Smooth muscle cell (in vitro differentiated cells): Measurements from ENCODE around the gene FBXO34. TPM values are rescaled to one million over a fixed set of nuclear protein-coding genes. Genes with fewer than 3 reads are reported as not detected.

Source experiments
- DNase-seq: peaks from one replicate; lab custom pipeline; 2025; ENCODE audit not compliant: unreplicated experiment; lab: John Stamatoyannopoulos, UW
- H2AFZ ChIP-seq: fragments of 200-600 bp; sonication (generic); 2 replicates; pipeline ENCODE4 v1.6.0; 2016; ENCODE audit warnings: antibody characterized with exemption, low read depth, mild to moderate bottlenecking
- H3F3A ChIP-seq: fragments of 200-600 bp; sonication (generic); 2 replicates; pipeline ENCODE4 v1.6.0; 2017; ENCODE audit warnings: antibody characterized with exemption, low read depth
- H3K27ac ChIP-seq: fragments of 200-600 bp; sonication (generic); 2 replicates; pipeline ENCODE4 v1.5.1; 2016; ENCODE audit warnings: low read depth, mild to moderate bottlenecking
- H3K27me3 ChIP-seq: fragments of 200-600 bp; sonication (generic); 2 replicates; pipeline ENCODE4 v1.6.1; 2016; ENCODE audit warnings: low read depth, mild to moderate bottlenecking
- H3K36me3 ChIP-seq: fragments of 200-600 bp; sonication (generic); 2 replicates; pipeline ENCODE4 v1.5.1; 2016; ENCODE audit warnings: low read depth
- H3K4me1 ChIP-seq: fragments of 200-600 bp; sonication (generic); 2 replicates; pipeline ENCODE4 v1.5.1; 2016; ENCODE audit warnings: low read depth
- H3K4me2 ChIP-seq: fragments of 200-600 bp; sonication (generic); 2 replicates; pipeline ENCODE4 v1.6.0; 2016; ENCODE audit warnings: mild to moderate bottlenecking
- H3K4me3 ChIP-seq: fragments of 200-600 bp; sonication (generic); 2 replicates; pipeline ENCODE4 v1.5.1; 2016; ENCODE audit warnings: mild to moderate bottlenecking
- H3K79me2 ChIP-seq: fragments of 200-600 bp; sonication (generic); 2 replicates; pipeline ENCODE4 v1.6.0; 2016; ENCODE audit warnings: low read depth, mild to moderate bottlenecking
- H3K9ac ChIP-seq: fragments of 200-600 bp; sonication (generic); 2 replicates; pipeline ENCODE4 v1.6.0; 2016; ENCODE audit warnings: low read depth
- H3K9me3 ChIP-seq: fragments of 200-600 bp; sonication (generic); replicated peaks from 2 replicates; pipeline ENCODE4 v1.5.1; 2016; ENCODE audit warnings: low read depth
- H4K20me1 ChIP-seq: fragments of 200-600 bp; sonication (generic); 2 replicates; pipeline ENCODE4 v1.6.0; 2016; ENCODE audit warnings: low read depth
- WGBS: methylation state at CpG from one replicate; pipeline ENCODE4 v1.1.7; 2016; ENCODE audit warnings: low lambda C conversion rate; 5-methylcytosine and 5-hydroxymethylcytosine counted together
- polyA plus RNA-seq: library from polyadenylated mRNA; unstranded; fragments of >200 nt; fragmentation: Nextera tagmentation; extraction: Ambion mirVana; gene quantifications from 2 replicates; pipeline ENCODE4 v1.2.1, GENCODE V29; 2016
- total RNA-seq: library from RNA; depleted of rRNA; stranded (reverse); fragments of >200 nt; gene quantifications from 2 replicates; pipeline ENCODE4 v1.2.3, GENCODE V29; 2014
- TF ChIP-seq, protein P1 (sequence below): fragments of 200-600 bp; sonication (generic); IDR thresholded peaks from 2 replicates; pipeline ENCODE4 v1.5.1; 2017; ENCODE audit warnings: borderline replicate concordance, mild to moderate bottlenecking, antibody characterized with exemption; ENCODE audit not compliant: insufficient read depth, poor library complexity, severe bottlenecking

The FBXO34 gene
- total and polyA plus RNA-seq, 2 experiments from 2014 or later = 17.4 to 23.9 TPM

DNA sequence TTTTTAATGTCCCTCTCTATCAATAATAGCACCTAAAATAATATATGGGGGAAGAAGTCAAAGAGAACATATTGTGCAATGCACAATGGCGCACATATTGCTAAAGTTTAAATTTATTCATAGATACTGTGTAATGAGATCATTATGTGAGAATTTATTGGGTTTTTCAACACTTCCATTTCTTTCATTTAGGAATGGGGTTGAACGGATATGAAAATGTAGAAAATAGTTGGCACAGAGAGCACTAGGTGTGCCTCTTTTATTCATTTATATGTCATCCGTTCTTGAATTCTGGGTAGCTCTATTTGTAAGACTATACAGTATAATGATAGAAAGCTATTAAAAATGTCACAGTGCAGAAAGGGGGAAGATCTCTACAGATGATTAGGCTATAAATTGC is 76.5 kb downstream of the FBXO34 start:
- H3K4me1 ChIP-seq = no peaks in the 10 kb centered on the region
- H3K9ac ChIP-seq = no peak overlapping the region
- H3K27ac ChIP-seq = no peak overlapping the region
- H3K36me3 ChIP-seq = no peaks in the 10 kb centered on the region
- no peak overlapping the region for H3K4me2 ChIP-seq
- H2AFZ ChIP-seq = no peak overlapping the region
- no peak for DNase-seq
- no peak overlapping the region for H3K4me3 ChIP-seq
- no peaks in the 10 kb centered on the region for H3K9me3 ChIP-seq
- no peaks in the 10 kb centered on the region for H3K27me3 ChIP-seq
- H4K20me1 ChIP-seq = peaks cover 94% of the 10 kb centered on the region
- 92% methylated on average over 3 of the region's 3 CpGs for WGBS
- TF ChIP-seq, protein P1, sequence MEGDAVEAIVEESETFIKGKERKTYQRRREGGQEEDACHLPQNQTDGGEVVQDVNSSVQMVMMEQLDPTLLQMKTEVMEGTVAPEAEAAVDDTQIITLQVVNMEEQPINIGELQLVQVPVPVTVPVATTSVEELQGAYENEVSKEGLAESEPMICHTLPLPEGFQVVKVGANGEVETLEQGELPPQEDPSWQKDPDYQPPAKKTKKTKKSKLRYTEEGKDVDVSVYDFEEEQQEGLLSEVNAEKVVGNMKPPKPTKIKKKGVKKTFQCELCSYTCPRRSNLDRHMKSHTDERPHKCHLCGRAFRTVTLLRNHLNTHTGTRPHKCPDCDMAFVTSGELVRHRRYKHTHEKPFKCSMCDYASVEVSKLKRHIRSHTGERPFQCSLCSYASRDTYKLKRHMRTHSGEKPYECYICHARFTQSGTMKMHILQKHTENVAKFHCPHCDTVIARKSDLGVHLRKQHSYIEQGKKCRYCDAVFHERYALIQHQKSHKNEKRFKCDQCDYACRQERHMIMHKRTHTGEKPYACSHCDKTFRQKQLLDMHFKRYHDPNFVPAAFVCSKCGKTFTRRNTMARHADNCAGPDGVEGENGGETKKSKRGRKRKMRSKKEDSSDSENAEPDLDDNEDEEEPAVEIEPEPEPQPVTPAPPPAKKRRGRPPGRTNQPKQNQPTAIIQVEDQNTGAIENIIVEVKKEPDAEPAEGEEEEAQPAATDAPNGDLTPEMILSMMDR = no peak
- no peaks in the 10 kb centered on the region for H3F3A ChIP-seq
- H3K79me2 ChIP-seq = peaks cover 49% of the 10 kb centered on the region

DNA sequence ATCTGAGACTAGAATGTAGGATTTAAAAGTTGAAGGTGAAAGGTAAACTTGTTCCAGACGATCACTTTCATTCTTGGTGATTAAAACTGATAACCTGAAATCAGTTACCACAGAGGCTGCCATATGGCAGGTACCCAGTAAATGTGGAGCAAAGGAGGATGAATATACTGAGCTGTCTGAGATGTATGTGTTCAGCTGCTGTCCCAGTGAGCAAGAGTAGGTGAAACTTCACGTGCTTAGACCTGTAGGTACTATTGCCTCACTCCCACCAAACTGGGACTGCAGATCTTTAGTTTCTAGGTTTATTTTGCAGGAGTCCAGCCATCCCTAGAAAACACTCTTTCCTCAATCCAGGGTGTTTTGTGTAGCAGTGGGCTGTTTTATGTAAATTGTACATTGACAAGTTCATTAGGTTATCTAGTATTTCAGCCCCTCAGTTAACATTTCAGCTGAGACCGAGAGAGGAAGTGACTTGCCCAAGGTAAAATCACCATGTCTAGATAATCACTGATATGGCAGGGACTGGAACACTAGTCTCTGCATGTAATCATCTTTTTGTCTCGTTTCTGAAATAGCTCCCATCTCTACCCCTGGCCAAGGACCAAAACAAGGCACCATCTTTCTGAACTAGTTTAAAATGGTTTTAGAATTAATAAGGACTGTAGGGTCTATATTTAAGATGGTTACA is 77.7 kb downstream of the FBXO34 start:
- TF ChIP-seq, protein P1 = no peak
- no peaks in the 10 kb centered on the region for H3K27me3 ChIP-seq
- DNase-seq = no peak
- H3K9me3 ChIP-seq = no peaks in the 10 kb centered on the region
- H3K4me3 ChIP-seq = no peak overlapping the region
- H3F3A ChIP-seq = no peaks in the 10 kb centered on the region
- H4K20me1 ChIP-seq = peaks cover 89% of the 10 kb centered on the region
- no peak overlapping the region for H3K27ac ChIP-seq
- H3K79me2 ChIP-seq = peaks cover 37% of the 10 kb centered on the region
- no peaks in the 10 kb centered on the region for H3K36me3 ChIP-seq
- H2AFZ ChIP-seq = no peak overlapping the region
- no peak overlapping the region for H3K4me2 ChIP-seq
- WGBS = 65% methylated on average over 4 of the region's 4 CpGs
- no peak overlapping the region for H3K9ac ChIP-seq
- no peaks in the 10 kb centered on the region for H3K4me1 ChIP-seq

GRCh38 chr14:55349565-55349964 is 78.3 kb downstream of the FBXO34 start:
- no peak overlapping the region for H3K27ac ChIP-seq
- H3K4me3 ChIP-seq = no peak overlapping the region
- H3K9me3 ChIP-seq = no peaks in the 10 kb centered on the region
- H3K4me1 ChIP-seq = peaks cover 3% of the 10 kb centered on the region
- no peaks in the 10 kb centered on the region for H3K27me3 ChIP-seq
- no peak overlapping the region for H3K4me2 ChIP-seq
- WGBS = 64% methylated on average over 12 of the region's 12 CpGs
- peaks cover 89% of the 10 kb centered on the region for H4K20me1 ChIP-seq
- H3K36me3 ChIP-seq = no peaks in the 10 kb centered on the region
- TF ChIP-seq, protein P1 = no peak
- H3K9ac ChIP-seq = no peak overlapping the region
- H3K79me2 ChIP-seq = peaks cover 34% of the 10 kb centered on the region
- no peaks in the 10 kb centered on the region for H3F3A ChIP-seq
- DNase-seq = no peak
- H2AFZ ChIP-seq = no peak overlapping the region

GRCh38 chr14:55350461-55350860 is 79.2 kb downstream of the FBXO34 start:
- 92% methylated on average over 4 of the region's 4 CpGs for WGBS
- H3K79me2 ChIP-seq = peaks cover 25% of the 10 kb centered on the region
- no peak for DNase-seq

More at GRCh38 chr14:55350461-55350860, 79.2 kb downstream of the FBXO34 start:
- Histone ChIP-seq H3K27me3 (no peaks in the 10 kb centered on the region), H3K36me3 (no peaks in the 10 kb centered on the region), H3F3A (no peaks in the 10 kb centered on the region), H3K9ac (no peak overlapping the region), H3K27ac (no peak overlapping the region), H4K20me1 (peaks cover 87% of the 10 kb centered on the region), H3K4me1 (peaks cover 3% of the 10 kb centered on the region), H2AFZ (no peak overlapping the region), H3K9me3 (no peaks in the 10 kb centered on the region), H3K4me2 (no peak overlapping the region), H3K4me3 (no peak overlapping the region)
- TF ChIP-seq, protein P1 = no peak
